ENCODE results near the gene TRANK1. TPM values are rescaled to one million over a fixed set of nuclear protein-coding genes. Genes with fewer than 3 reads are reported as not detected.

Gene TRANK1
- total and polyA plus RNA-seq, 2 of the 4 experiments (the other 2 are of a cell fraction) = 7.9 to 12.7 TPM

DNA sequence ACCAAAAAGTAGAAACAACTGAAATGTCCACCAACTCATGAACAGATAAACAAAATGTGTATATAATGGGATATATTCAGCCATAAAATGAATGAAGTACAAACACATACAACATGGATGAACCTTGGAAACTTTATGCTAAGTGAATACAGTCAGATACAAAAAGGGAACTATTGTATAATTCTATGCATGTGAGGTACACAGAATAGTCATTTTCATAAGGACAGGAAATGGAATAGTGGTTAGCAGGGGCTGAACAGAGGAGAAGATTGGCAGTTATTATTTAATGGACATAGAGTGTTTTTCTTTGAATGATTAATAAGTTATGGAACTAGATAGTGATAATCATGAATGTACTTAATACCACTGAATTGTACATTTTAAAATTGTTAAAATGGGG, 20.0 kb upstream of the TRANK1 start:
- Histone ChIP-seq H2AK5ac (ENCODE audit: low read depth, low read length) (no peak overlapping the region), H3K9me3 (ENCODE audit: control insufficient read depth, insufficient read depth, low read length) (no peaks in the 10 kb centered on the region), H3K9me1 (ENCODE audit: insufficient read depth, low read length) (0 out of 2 replicates have a peak, but pooled peaks cover 2% of the 10 kb centered on the region), H2BK120ac (ENCODE audit: low read depth, low read length) (no peak overlapping the region), H3K27ac (ENCODE audit: insufficient read depth, low read length) (no peak overlapping the region), H3K27me3 (ENCODE audit: control insufficient read depth, insufficient read depth, low read length) (no peaks in the 10 kb centered on the region), H3K14ac (replicated peaks; ENCODE audit: low read depth, low read length) (no peak overlapping the region), H2AFZ (replicated peaks; ENCODE audit: low read length, poor library complexity) (no peak overlapping the region), H2AK9ac (replicated peaks; ENCODE audit: low read depth, low read length, poor library complexity) (no peak overlapping the region), H3K56ac (ENCODE audit: extremely low read depth, insufficient read depth, low read length) (no peak overlapping the region), H3K4me2 (ENCODE audit: low read depth, low read length) (no peak overlapping the region), H3K4me1 (ENCODE audit: control insufficient read depth, insufficient read depth, low read length) (peaks cover 1% of the 10 kb centered on the region), H3K9ac (ENCODE audit: low read depth, low read length) (no peak overlapping the region), H3K23ac (ENCODE audit: low read depth, low read length) (no peak overlapping the region), H4K91ac (ENCODE audit: insufficient read depth, low read depth, low read length) (no peak overlapping the region), H3K4me3 (ENCODE audit: insufficient read depth, low read depth, low read length) (no peak overlapping the region), H3K36me3 (ENCODE audit: control insufficient read depth, insufficient read depth, low read length) (no peaks in the 10 kb centered on the region), H4K8ac (ENCODE audit: low read depth in 2 of 2, low read length in 2 of 2) (no peak overlapping the region), H3K18ac (ENCODE audit: low read depth, low read length) (no peak overlapping the region), H3K4ac (ENCODE audit: low read depth, low read length) (no peak overlapping the region), H2BK20ac (ENCODE audit: low read depth, low read length) (no peak overlapping the region), H3K79me1 (ENCODE audit: low read depth in 1 of 2, low read length in 2 of 2) (no peaks in the 10 kb centered on the region), H2BK15ac (ENCODE audit: low read depth, low read length) (no peak overlapping the region), H4K5ac (ENCODE audit: low read depth, low read length) (no peak overlapping the region), H2BK5ac (ENCODE audit: low read depth, low read length, poor library complexity, severe bottlenecking) (no peak overlapping the region), H4K20me1 (ENCODE audit: insufficient read depth, low read length) (no peaks in the 10 kb centered on the region)
- dilution Hi-C loops (cut with HindIII; ENCODE audit: low sequenced_read_pairs, unreplicated experiment) (no loop called here), intact Hi-C loops (cut with micrococcal nuclease) (no loop called here), in situ Hi-C loops (cut with MboI; ENCODE audit: low sequenced_read_pairs) (no loop called here)
- POLR2A ChIA-PET (ENCODE audit: unreplicated experiment) = no interaction called here
- CTCF ChIA-PET = no interaction called here
- BruUV-seq (replicated peaks) = no TSS peak
- ATAC-seq (ENCODE audit: low read depth) (no peak), DNase-seq (no peak)
- no peak for TF ChIP-seq CHD1 (IDR thresholded peaks at IDR 0.05; ENCODE audit: low read depth, low read length)
- no peak for TF ChIP-seq MXI1 (IDR thresholded peaks at IDR 0.05; ENCODE audit: borderline replicate concordance, low read depth, low read length)
- no peak for TF ChIP-seq MAFK (IDR thresholded peaks at IDR 0.05; ENCODE audit: low read depth, low read length)
- no peak for TF ChIP-seq CEBPB (IDR thresholded peaks at IDR 0.05; ENCODE audit: low read depth, low read length)
- no peak for TF ChIP-seq RAD21 (IDR thresholded peaks at IDR 0.05; ENCODE audit: low read length)
- TF ChIP-seq RFX5 (IDR thresholded peaks at IDR 0.05; ENCODE audit: low read depth, low read length) = no peak
- TF ChIP-seq SMC3 (IDR thresholded peaks at IDR 0.05; ENCODE audit: low read depth, low read length) = no peak
- TF ChIP-seq, protein P1, sequence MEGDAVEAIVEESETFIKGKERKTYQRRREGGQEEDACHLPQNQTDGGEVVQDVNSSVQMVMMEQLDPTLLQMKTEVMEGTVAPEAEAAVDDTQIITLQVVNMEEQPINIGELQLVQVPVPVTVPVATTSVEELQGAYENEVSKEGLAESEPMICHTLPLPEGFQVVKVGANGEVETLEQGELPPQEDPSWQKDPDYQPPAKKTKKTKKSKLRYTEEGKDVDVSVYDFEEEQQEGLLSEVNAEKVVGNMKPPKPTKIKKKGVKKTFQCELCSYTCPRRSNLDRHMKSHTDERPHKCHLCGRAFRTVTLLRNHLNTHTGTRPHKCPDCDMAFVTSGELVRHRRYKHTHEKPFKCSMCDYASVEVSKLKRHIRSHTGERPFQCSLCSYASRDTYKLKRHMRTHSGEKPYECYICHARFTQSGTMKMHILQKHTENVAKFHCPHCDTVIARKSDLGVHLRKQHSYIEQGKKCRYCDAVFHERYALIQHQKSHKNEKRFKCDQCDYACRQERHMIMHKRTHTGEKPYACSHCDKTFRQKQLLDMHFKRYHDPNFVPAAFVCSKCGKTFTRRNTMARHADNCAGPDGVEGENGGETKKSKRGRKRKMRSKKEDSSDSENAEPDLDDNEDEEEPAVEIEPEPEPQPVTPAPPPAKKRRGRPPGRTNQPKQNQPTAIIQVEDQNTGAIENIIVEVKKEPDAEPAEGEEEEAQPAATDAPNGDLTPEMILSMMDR (conservative IDR thresholded peaks at IDR 0.05; ENCODE audit: low read depth, low read length) = no peak
- no peak for TF ChIP-seq RCOR1 (IDR thresholded peaks at IDR 0.05; ENCODE audit: insufficient replicate concordance, low read length)
- no peak for TF ChIP-seq NFE2L2 (IDR thresholded peaks at IDR 0.05; ENCODE audit: low read depth, low read length)
- TF ChIP-seq MAZ (IDR thresholded peaks at IDR 0.05; ENCODE audit: borderline replicate concordance, low read depth, low read length) = no peak
- no peak for TF ChIP-seq POLR2A (IDR thresholded peaks at IDR 0.05; ENCODE audit: low read depth, low read length)

All from IMR-90 (cell line).